ENCODE results near the gene WNK3.

The WNK3 gene

DNA sequence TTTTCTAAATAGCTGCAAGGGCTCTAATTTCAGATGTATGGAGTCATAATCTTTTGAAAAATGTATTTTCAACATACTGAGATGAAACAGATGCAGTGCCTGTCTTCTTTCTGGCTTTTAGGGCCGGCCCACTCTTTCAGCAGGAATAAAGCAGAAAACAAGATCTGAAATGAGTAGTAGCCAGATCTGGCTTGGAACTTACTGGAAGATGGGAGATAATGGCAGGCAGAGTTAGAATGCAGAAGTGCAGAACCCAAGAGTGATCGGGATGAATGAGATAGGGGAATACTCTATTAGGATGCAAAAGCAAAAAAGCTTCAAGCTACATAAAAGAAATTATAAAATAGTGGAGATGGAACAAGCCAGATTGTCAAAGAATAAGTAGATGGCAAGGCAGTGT, 173.4 kb downstream of the WNK3 start:
- H3K4me3 ChIP-seq (ENCODE audit: low read depth, low read length) = no peak overlapping the region
- TF ChIP-seq, protein P1, sequence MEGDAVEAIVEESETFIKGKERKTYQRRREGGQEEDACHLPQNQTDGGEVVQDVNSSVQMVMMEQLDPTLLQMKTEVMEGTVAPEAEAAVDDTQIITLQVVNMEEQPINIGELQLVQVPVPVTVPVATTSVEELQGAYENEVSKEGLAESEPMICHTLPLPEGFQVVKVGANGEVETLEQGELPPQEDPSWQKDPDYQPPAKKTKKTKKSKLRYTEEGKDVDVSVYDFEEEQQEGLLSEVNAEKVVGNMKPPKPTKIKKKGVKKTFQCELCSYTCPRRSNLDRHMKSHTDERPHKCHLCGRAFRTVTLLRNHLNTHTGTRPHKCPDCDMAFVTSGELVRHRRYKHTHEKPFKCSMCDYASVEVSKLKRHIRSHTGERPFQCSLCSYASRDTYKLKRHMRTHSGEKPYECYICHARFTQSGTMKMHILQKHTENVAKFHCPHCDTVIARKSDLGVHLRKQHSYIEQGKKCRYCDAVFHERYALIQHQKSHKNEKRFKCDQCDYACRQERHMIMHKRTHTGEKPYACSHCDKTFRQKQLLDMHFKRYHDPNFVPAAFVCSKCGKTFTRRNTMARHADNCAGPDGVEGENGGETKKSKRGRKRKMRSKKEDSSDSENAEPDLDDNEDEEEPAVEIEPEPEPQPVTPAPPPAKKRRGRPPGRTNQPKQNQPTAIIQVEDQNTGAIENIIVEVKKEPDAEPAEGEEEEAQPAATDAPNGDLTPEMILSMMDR (IDR thresholded peaks at IDR 0.05; ENCODE audit: low read depth, low read length, missing control alignments) = no peak
- no peak for DNase-seq (ENCODE audit: low read depth)
- in situ Hi-C loops (cut with HindIII; ENCODE audit: low sequenced_read_pairs) = no loop called here

DNA sequence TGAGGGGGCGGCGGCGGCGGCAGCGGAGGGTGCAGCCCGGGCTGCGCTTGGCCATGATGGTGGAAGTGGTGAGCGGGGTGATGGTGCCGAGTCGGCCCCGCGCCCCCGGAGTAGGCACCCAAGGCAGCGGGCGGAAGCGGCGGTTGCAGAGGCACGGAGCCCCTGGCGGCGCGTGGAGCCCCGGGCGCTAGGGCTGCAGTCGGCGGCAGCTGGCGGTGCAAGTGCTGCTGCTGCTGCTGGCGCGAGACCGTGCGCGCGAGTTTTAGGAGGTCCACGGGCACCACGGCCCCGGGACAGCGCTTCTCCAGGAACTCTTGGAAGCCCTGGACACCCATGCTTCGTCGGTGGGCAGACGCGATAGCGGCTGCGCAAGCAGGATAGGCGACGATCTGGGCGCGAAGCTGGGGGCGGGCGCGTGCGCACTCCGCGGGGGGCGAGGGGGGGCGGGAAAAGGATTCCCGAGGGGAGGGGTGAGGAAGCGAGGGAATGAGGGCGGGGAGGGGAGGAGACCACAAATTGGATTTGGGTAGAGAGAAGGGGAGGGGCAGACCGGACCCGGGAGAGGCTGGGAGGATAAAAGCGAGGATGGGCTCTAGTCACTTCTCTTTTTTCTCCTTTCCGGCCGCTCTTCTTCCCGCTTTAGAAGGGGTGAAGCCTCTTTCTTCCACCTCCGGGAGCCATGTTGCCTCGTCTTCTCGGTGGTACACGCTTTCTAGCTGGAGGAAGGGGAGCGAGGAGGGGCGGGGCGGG, 174.8 kb downstream of the WNK3 start, which contains the start of gene FAM120C:
TSS of gene FAM120C (minus strand) at position 391 of the 750 bp plus-strand sequence. CDS start at position 335, 56 bp downstream.
- peak; percentile 23 for DNase-seq (ENCODE audit: low read depth)
- H3K4me3 ChIP-seq (ENCODE audit: low read depth, low read length) = peak within 1 kb of the TSS; percentile 54
- TF ChIP-seq, protein P1 (IDR thresholded peaks at IDR 0.05; ENCODE audit: low read depth, low read length, missing control alignments) = no peak
- in situ Hi-C loops (cut with HindIII; ENCODE audit: low sequenced_read_pairs) = no loop called here

DNA sequence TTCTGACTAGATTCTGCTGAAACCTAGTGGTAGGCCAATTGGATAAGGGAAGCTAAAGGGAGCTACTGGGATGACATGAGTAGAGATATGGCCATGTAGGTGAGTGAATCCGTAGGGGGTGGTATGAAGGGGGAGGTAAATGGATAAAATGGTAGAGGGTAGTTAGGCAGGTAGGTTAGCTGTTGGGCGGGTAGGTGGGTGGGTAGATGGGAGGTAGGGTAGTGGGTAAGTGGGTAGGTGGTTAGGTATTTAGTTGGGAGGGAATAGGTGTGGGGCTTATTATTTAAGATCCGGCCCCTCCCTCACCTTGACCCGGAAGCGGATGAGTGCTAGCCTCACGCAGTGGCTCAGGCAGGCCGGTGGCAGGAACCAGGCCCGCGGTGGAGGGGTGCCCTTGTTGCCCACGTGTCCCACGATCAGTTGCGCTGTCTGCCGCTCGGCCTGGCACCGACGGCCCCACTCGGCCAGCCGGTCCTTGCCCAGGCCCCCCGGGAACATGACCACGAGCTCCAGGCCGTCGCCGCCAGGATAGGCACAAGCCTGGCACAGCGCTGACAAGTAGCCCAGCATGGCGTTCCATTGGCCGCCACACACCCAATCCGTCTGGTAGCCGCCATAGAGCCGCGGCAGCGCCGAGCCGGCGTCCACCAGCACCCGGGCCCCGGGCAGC, 175.5 kb downstream of the WNK3 start:
- in situ Hi-C loops (cut with HindIII; ENCODE audit: low sequenced_read_pairs) = no loop called here
- TF ChIP-seq, protein P1 (IDR thresholded peaks at IDR 0.05; ENCODE audit: low read depth, low read length, missing control alignments) = no peak
- peak overlapping the region; percentile 54 for H3K4me3 ChIP-seq (ENCODE audit: low read depth, low read length)
- no peak for DNase-seq (ENCODE audit: low read depth)

DNA sequence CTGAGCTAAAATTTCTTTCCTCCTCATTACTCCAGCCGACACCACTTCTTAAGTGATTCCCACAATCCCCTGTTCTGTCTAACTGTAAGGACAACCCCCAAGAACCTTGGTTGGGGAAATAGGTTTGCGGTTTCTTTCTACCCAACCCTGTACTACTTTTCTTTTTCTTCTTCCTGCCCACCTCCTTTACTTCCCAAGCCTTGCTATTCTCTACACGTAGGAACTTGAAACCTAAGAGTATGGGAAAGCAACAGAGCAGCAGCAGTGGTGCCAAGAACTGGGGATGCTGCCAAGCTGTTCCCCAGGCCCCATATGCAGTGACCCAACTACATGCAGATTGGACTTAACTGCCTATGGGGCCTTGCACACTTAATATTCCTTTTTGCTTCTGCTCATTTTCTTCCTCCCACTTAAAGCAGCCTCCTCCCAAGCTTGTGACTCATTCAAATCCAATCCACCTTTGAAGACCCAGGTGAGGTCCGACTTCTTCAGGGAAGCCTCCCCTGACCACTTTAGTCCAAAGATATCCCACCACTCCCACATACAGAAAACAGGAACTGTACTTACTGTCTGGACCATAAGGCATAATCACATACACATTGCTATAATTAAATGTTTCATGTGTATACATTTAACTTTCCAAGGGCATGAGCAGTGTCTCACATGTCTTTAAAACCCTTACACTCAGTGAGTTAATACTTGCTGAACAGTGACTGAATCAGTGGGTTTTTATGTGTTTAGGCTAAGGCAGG, 176.5 kb downstream of the WNK3 start:
- TF ChIP-seq, protein P1 (IDR thresholded peaks at IDR 0.05; ENCODE audit: low read depth, low read length, missing control alignments) = no peak
- in situ Hi-C loops (cut with HindIII; ENCODE audit: low sequenced_read_pairs) = no loop called here
- peak overlapping the region; percentile 54 for H3K4me3 ChIP-seq (ENCODE audit: low read depth, low read length)
- DNase-seq (ENCODE audit: low read depth) = peak; percentile 50

GRCh38 chrX:54180403-54180802, 177.4 kb downstream of the WNK3 start:
- in situ Hi-C loops (cut with HindIII; ENCODE audit: low sequenced_read_pairs) = no loop called here
- DNase-seq (ENCODE audit: low read depth) = no peak
- peak overlapping the region; percentile 54 for H3K4me3 ChIP-seq (ENCODE audit: low read depth, low read length)

More at GRCh38 chrX:54180403-54180802, 177.4 kb downstream of the WNK3 start:
- TF ChIP-seq, protein P1 (IDR thresholded peaks at IDR 0.05; ENCODE audit: low read depth, low read length, missing control alignments) = no peak

Measured in astrocyte of the cerebellum (primary cell).